Neural crest cell (in vitro differentiated cells): Measurements from ENCODE around the gene ASTL. TPM values are rescaled to one million over a fixed set of nuclear protein-coding genes. Genes with fewer than 3 reads are reported as not detected.

Experiments
- DNase-seq: peaks from one replicate; pipeline ENCODE4 v3.0.0; 2021; ENCODE audit warnings: low read depth, mixed read lengths, low spot score
- H3K27ac Mint-ChIP-seq: one replicate; pipeline ENCODE4 v1.8.0; 2021; ENCODE audit warnings: mild to moderate bottlenecking, mixed read lengths; ENCODE audit not compliant: unreplicated experiment
- H3K27me3 Mint-ChIP-seq: 2 replicates; pipeline ENCODE4 v1.8.0; 2021; ENCODE audit warnings: low read depth, mild to moderate bottlenecking, mixed read lengths
- H3K36me3 Mint-ChIP-seq: 2 replicates; pipeline ENCODE4 v1.8.0; 2021; ENCODE audit warnings: low read depth, mild to moderate bottlenecking, mixed read lengths
- H3K4me1 Mint-ChIP-seq: 2 replicates; pipeline ENCODE4 v1.8.0; 2021; ENCODE audit warnings: mixed read lengths
- H3K4me3 Mint-ChIP-seq: one replicate; pipeline ENCODE4 v1.8.0; 2021; ENCODE audit warnings: mild to moderate bottlenecking, mixed read lengths
- H3K9me3 Mint-ChIP-seq: 2 replicates; pipeline ENCODE4 v1.8.0; 2021; ENCODE audit warnings: mixed read lengths
- CTCF ChIP-seq: fragments of 200-600 bp; sonication (generic); conservative IDR thresholded peaks from 2 replicates; pipeline ENCODE4 v1.5.0; 2021; ENCODE audit warnings: antibody characterized with exemption, mild to moderate bottlenecking
- total RNA-seq: library from RNA; stranded (reverse); gene quantifications from 2 replicates; pipeline ENCODE4 v1.2.1, GENCODE V29; 2021

The ASTL gene
- total RNA-seq, 1 donor from 2014 or later: not detected

GRCh38 chr2:96083989-96084857, 54.1 kb downstream of the ASTL start:
- Mint-ChIP-seq H3K27me3 (no peaks in the 10 kb centered on the region), H3K4me3 (no peak overlapping the region), H3K4me1 (peaks cover 5% of the 10 kb centered on the region), H3K36me3 (no peaks in the 10 kb centered on the region), H3K27ac (no peak overlapping the region), H3K9me3 (peaks cover 2% of the 10 kb centered on the region)
- no peak for TF ChIP-seq CTCF
- no peak for DNase-seq

- peaks cover 2% of the 10 kb centered on the region for H3K9me3 Mint-ChIP-seq
- peaks cover 5% of the 10 kb centered on the region for H3K4me1 Mint-ChIP-seq
- TF ChIP-seq CTCF: no peak
- no peak for DNase-seq
- no peak overlapping the region for H3K27ac Mint-ChIP-seq
- no peak overlapping the region for H3K4me3 Mint-ChIP-seq
- H3K27me3 Mint-ChIP-seq: no peaks in the 10 kb centered on the region
- H3K36me3 Mint-ChIP-seq: no peaks in the 10 kb centered on the region
Observed at GRCh38 chr2:96083064-96083939, 55.0 kb downstream of the ASTL start.

GRCh38 chr2:96082211-96083063, 55.9 kb downstream of the ASTL start:
- Mint-ChIP-seq H3K4me3 (no peak overlapping the region), H3K4me1 (peaks cover 5% of the 10 kb centered on the region), H3K36me3 (no peaks in the 10 kb centered on the region), H3K9me3 (peaks cover 4% of the 10 kb centered on the region), H3K27me3 (no peaks in the 10 kb centered on the region), H3K27ac (no peak overlapping the region)
- DNase-seq: no peak
- TF ChIP-seq CTCF: no peak

- H3K4me1 Mint-ChIP-seq: peaks cover 5% of the 10 kb centered on the region
- peaks cover 4% of the 10 kb centered on the region for H3K9me3 Mint-ChIP-seq
- H3K4me3 Mint-ChIP-seq: no peak overlapping the region
- DNase-seq: no peak
- H3K27me3 Mint-ChIP-seq: no peaks in the 10 kb centered on the region
- no peak overlapping the region for H3K27ac Mint-ChIP-seq
- no peaks in the 10 kb centered on the region for H3K36me3 Mint-ChIP-seq
- TF ChIP-seq CTCF: no peak
Observed at GRCh38 chr2:96081042-96081441, 57.3 kb downstream of the ASTL start.

- no peak for TF ChIP-seq CTCF
- H3K36me3 Mint-ChIP-seq: no peaks in the 10 kb centered on the region
- no peak for DNase-seq
- no peak overlapping the region for H3K27ac Mint-ChIP-seq
- no peaks in the 10 kb centered on the region for H3K27me3 Mint-ChIP-seq
- peaks cover 13% of the 10 kb centered on the region for H3K4me1 Mint-ChIP-seq
- H3K9me3 Mint-ChIP-seq: peaks cover 2% of the 10 kb centered on the region
- H3K4me3 Mint-ChIP-seq: no peak overlapping the region
Observed at GRCh38 chr2:96075199-96075771, 63.0 kb downstream of the ASTL start.
